ENCODE measurements around the gene NBL1.

NBL1 gene

GRCh38 chr1:19676438-19676922 is 32.4 kb downstream of the NBL1 start:
- DNase-seq = no peak

GRCh38 chr1:19678493-19678892 is 34.4 kb downstream of the NBL1 start:
- no peak for DNase-seq

DNA sequence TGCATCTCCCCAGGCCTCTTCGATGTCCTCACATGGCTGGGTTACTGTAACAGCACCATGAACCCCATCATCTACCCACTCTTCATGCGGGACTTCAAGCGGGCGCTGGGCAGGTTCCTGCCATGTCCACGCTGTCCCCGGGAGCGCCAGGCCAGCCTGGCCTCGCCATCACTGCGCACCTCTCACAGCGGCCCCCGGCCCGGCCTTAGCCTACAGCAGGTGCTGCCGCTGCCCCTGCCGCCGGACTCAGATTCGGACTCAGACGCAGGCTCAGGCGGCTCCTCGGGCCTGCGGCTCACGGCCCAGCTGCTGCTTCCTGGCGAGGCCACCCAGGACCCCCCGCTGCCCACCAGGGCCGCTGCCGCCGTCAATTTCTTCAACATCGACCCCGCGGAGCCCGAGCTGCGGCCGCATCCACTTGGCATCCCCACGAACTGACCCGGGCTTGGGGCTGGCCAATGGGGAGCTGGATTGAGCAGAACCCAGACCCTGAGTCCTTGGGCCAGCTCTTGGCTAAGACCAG is 34.9 kb downstream of the NBL1 start:
- no peak for DNase-seq

DNA sequence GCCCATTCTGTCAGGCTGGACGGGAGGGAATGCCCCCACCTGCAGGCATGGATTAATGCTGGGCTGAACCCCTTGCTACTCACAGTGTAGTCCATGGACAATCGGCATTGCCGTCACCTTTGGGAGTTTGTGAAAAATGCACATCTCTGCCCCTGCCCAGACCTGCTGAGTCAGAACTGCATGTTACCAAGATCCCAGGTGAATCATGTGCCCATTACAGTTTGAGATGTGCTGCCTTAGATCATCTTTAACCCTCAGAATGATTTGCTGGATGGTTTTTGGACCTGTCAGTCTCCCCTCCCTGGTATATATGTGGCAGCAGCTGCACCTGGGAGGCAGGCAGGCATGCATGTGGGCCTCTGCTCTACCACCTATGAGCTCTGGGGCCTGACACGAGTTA is 35.6 kb downstream of the NBL1 start:
- no peak for DNase-seq

- no peak for DNase-seq
Measured at GRCh38 chr1:19680644-19681043, 36.5 kb downstream of the NBL1 start.

- DNase-seq = no peak
Measured at GRCh38 chr1:19682257-19682656, 38.1 kb downstream of the NBL1 start.

DNA sequence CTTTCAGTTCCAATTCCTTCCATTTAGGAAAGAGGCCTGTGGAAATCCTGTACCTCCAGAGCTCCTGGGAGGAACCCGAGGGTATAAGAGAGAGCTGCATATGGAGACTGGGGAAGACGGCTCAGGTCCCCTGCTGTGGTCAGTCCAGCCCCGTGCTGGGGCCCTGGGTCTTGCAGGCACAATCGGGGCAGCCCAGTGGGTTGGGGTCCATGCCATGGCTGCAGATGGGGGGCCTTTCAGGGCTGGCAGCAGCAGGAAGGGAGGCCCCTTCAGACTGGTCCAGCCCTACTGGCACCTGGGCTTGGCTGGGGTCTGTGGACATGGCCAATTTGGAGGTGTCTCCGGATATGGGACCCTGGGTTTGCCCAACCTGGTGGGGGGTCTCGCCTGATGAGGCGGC is 38.8 kb downstream of the NBL1 start:
- no peak for DNase-seq

DNA sequence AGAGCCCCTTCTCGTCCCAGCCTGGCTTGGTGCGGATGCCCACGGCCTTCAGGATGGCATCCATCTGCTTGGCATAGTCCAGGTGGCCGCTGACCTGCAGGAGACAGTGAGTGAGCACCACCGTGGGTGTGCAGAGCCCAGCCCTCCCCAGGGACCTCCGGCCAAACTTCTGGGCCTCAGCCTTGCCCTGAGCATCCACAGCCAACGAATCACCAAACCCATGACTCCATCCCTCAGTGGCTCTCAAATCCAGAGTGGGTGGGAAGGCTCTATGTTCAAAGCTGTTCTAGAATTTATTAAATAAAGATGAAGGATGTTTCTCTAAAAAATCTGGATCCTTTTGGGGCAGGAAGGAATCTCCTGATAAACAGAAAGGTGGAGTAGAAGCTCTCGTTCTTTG is 39.2 kb downstream of the NBL1 start:
- DNase-seq = no peak

GRCh38 chr1:19684677-19685076 is 40.6 kb downstream of the NBL1 start:
- DNase-seq = no peak

GRCh38 chr1:19685994-19686393 is 41.9 kb downstream of the NBL1 start:
- no peak for DNase-seq

DNA sequence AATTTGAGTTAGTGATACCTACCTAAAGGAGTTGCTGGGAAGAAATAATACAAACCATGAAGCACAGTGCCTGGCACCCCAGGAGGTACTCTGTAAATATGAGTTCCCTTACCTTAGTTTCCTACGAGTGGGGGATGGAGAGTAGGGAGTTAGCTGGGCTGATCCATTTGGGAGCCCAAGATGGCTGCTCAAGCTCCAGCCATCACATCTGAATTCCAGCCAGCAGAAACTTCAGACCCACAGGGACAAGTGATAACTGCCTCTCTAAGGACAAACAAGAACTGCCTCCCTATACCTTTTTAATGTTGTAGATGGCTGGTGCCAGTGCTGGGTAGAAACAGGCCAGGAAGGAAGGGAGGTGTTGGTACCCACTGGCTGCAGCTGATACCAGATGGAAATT is 43.3 kb downstream of the NBL1 start:
- no peak for DNase-seq

- DNase-seq = no peak
Measured at GRCh38 chr1:19688041-19688842, 44.1 kb downstream of the NBL1 start.

GRCh38 chr1:19689085-19689757 is 45.1 kb downstream of the NBL1 start:
- DNase-seq = no peak

- DNase-seq = no peak
Measured at GRCh38 chr1:19689856-19690255, 45.7 kb downstream of the NBL1 start.

- no peak for DNase-seq
Measured at GRCh38 chr1:19690342-19690741, 46.2 kb downstream of the NBL1 start.

DNA sequence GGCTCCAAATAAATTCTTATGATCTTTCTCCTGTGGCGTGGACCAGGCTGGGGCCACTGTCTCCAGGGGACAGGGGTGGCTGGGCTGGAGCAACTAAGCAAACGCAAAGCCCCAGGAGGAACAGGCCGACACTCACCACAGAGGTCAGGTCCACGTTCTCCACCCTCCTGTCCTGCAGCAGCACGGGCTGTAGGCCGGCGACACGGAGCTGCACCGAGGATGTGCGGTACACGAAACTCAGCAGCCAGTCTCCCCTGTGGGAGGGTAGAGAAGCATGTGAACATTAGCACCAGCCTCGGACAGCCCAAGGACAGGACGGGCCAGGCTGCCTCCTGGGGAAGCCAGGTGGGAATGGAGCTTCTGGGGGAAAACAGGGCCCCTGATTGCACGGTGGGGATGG is 50.2 kb downstream of the NBL1 start:
- no peak for DNase-seq

GRCh38 chr1:19695772-19696171 is 51.7 kb downstream of the NBL1 start:
- DNase-seq = no peak

DNA sequence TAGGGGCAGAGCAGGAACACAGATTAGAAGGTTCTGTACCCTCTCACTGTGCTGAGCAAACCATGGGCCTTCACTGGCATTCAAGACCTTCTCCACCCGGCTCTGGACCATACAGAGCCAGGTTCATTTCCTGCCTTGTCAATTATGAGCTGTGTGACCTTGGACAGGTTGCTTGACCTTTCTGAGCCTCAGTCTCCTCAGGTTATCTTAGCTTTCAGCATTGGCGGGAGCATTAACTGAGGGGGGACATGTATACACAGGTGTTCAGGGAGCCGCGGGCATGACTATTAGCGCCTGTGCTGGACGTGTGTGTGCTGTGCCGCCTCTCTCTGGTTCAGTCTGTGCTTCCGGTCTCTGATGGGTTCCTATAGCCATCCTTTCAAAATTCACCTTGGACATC is 52.7 kb downstream of the NBL1 start:
- no peak for DNase-seq

GRCh38 chr1:19698181-19698580 is 54.1 kb downstream of the NBL1 start:
- DNase-seq = no peak

DNA sequence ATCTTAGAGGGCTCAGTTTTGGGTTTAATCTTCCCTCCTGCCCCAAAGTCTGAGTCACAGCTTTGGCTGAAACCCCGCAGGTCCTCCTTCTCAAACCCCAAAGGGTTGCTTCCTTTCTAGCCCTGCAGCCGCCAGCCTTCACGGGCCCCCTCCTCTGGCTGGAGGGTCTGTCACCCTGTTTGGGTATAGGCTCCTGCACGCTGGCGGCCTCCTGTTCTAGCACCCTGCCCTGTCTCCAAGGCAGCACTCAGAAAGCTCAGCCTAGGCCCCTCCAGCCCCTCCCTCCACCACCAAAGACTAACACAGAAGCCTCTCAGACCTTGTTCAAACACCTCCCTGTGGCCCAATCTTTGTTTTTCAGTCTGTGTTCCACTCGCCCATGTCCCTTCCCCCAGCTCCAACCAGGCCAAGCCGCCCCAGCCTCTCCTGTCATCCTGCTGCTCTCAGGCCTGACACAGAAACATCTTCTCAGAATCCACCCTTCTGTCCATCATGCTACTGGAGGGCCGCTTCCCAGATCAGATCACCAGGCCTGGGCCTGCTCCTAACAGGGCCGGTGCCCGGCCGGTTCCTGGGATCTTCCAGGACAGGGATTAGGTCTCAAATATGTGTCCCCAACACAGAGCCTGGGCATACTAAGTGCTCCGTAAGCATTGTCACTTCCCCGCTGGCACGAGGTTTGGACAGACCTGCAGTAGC is 56.1 kb downstream of the NBL1 start:
- DNase-seq = no peak

- DNase-seq = no peak
Measured at GRCh38 chr1:19703280-19703679, 59.2 kb downstream of the NBL1 start.

DNA sequence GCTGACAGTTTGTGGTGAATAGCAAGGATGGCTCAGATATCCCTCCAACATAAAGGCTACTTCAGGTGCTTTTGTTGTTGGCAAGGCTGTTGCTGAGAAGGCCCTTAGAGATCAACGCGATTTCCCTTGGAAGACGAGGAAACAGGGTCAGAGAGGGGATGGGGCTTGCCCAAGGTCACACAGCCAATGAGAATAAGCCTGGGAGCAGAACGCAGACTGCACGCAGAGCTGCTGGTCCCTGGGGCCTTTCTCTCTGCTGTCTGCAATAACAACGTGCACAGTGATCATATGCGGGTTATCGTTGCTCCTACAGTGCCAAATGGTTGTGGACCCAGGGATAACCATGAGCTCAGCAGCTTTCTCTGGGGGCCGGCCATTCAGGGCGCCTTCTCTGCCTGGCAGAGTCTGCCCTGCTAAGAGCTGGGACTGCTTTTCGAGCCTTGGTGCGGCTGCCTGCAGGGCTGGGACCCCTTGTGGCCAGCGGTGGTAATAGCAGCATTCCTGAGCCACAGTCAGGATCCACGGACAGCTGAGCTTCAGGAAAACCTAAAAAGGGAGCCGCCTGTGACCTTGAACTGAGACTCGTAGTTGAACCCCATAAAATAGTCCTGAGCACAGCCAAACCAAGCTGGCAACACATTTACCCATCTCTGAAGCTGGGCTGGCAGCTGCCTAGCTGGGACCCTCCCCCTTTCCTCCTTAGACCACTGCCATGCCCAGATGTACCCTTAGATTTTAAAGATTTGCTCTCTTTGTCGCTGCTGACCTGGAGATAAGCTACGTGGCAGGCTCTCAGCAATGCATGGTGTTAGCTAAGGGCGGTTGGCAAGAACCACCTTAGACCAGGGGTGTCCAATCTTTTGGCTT is 60.4 kb downstream of the NBL1 start:
- no peak for DNase-seq

DNA sequence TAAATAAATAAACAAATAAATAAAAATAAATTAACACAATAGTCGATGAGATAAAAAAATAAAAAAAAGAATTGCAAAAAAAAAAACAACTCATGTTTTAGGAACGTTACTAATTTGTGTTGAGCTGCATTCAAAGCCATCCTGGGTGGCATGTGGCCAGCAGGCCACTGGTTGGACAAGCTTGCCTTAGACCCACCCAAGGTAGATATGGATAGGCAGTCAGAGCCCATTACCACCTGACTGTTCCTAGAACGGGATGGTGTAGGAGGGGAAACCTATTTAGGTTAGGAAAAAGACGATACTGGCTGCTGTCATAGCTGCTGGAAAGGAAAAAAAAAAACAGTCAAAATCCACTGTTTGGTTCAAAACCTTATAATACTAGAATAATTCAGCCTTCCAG is 61.4 kb downstream of the NBL1 start:
- DNase-seq = no peak

Data from NCI-H526 treated with DMSO at 0.1 percent for 48 hours (cell line).